Measurements from ENCODE around the gene SPDEF.

DNA sequence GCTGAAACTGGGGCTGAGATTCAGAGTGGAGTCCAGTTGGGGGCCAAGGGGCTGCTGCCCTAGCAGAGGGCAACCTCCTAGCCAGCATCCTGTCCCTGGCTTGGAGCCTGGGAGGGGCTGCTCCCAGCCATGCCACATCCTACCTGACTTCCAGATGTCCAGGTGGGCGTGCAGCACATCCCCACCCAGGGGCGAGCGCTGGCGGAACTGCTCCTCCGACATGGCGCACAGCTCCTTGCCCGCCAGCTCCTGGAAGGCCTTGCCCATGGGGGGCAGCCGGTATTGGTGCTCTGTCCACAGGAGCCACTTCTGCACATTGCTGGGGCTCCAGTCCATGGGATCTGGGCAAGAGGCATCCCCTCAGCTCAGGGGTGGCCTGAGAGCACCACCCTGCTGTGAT, 15.3 kb downstream of the SPDEF start:
- no peak for TF ChIP-seq ARNTL (CRISPR knock-in tag; IDR thresholded peaks at IDR 0.05; ENCODE audit: borderline replicate concordance, low read depth)
- TF ChIP-seq, protein P1, sequence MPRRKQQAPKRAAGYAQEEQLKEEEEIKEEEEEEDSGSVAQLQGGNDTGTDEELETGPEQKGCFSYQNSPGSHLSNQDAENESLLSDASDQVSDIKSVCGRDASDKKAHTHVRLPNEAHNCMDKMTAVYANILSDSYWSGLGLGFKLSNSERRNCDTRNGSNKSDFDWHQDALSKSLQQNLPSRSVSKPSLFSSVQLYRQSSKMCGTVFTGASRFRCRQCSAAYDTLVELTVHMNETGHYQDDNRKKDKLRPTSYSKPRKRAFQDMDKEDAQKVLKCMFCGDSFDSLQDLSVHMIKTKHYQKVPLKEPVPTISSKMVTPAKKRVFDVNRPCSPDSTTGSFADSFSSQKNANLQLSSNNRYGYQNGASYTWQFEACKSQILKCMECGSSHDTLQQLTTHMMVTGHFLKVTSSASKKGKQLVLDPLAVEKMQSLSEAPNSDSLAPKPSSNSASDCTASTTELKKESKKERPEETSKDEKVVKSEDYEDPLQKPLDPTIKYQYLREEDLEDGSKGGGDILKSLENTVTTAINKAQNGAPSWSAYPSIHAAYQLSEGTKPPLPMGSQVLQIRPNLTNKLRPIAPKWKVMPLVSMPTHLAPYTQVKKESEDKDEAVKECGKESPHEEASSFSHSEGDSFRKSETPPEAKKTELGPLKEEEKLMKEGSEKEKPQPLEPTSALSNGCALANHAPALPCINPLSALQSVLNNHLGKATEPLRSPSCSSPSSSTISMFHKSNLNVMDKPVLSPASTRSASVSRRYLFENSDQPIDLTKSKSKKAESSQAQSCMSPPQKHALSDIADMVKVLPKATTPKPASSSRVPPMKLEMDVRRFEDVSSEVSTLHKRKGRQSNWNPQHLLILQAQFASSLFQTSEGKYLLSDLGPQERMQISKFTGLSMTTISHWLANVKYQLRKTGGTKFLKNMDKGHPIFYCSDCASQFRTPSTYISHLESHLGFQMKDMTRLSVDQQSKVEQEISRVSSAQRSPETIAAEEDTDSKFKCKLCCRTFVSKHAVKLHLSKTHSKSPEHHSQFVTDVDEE (CRISPR knock-in tag; IDR thresholded peaks at IDR 0.05): no peak
- TF ChIP-seq OSR1 (CRISPR knock-in tag; IDR thresholded peaks at IDR 0.05): no peak
- TF ChIP-seq, protein P2, sequence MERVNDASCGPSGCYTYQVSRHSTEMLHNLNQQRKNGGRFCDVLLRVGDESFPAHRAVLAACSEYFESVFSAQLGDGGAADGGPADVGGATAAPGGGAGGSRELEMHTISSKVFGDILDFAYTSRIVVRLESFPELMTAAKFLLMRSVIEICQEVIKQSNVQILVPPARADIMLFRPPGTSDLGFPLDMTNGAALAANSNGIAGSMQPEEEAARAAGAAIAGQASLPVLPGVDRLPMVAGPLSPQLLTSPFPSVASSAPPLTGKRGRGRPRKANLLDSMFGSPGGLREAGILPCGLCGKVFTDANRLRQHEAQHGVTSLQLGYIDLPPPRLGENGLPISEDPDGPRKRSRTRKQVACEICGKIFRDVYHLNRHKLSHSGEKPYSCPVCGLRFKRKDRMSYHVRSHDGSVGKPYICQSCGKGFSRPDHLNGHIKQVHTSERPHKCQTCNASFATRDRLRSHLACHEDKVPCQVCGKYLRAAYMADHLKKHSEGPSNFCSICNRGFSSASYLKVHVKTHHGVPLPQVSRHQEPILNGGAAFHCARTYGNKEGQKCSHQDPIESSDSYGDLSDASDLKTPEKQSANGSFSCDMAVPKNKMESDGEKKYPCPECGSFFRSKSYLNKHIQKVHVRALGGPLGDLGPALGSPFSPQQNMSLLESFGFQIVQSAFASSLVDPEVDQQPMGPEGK (CRISPR knock-in tag; IDR thresholded peaks at IDR 0.05; ENCODE audit: borderline replicate concordance): no peak
- TF ChIP-seq PPARA (CRISPR knock-in tag; IDR thresholded peaks at IDR 0.05; ENCODE audit: borderline replicate concordance): no peak
